DND-41 (cell line): Measurements from ENCODE around the gene CCT8.

ENCODE experiments used
- ATAC-seq: fragments of 200-7000 bp; cut with Tn5 transposase; 3 replicates; pipeline ENCODE4 v1.9.1; 2021; ENCODE audit warnings: low read depth; ENCODE audit not compliant: insufficient read depth
- DNase-seq: peaks from one replicate; pipeline ENCODE4 v3.0.0-alpha.2; 2020
- H2AFZ ChIP-seq: 2 replicates; pipeline ENCODE4 v1.6.0; 2012; ENCODE audit warnings: low read depth, low read length
- H3K27ac ChIP-seq: 2 replicates; pipeline ENCODE4 v1.5.1; 2012; ENCODE audit warnings: low read length, inconsistent platforms
- H3K27me3 ChIP-seq: fragments of 200-600 bp; sonication (generic); 2 replicates; pipeline ENCODE4 v1.6.0; 2012; ENCODE audit warnings: low read length, mild to moderate bottlenecking, inconsistent platforms; ENCODE audit not compliant: insufficient read depth, poor library complexity
- H3K36me3 ChIP-seq: 2 replicates; pipeline ENCODE4 v1.5.1; 2012; ENCODE audit warnings: low read length, inconsistent platforms; ENCODE audit not compliant: insufficient read depth
- H3K4me1 ChIP-seq: 2 replicates; pipeline ENCODE4 v1.5.1; 2012; ENCODE audit warnings: mild to moderate bottlenecking, low read length; ENCODE audit not compliant: insufficient read depth
- H3K4me2 ChIP-seq: 2 replicates; pipeline ENCODE4 v1.6.0; 2012; ENCODE audit warnings: mild to moderate bottlenecking, moderate library complexity, low read length, inconsistent platforms; ENCODE audit not compliant: insufficient read depth
- H3K4me3 ChIP-seq, 2 experiments: fragments of 200-600 bp in 1 of 2; shearing (Covaris generic) in 1 of 2; 2 replicates each; pipeline ENCODE4 v1.5.1; 2012 to 2016; ENCODE audit warnings: inconsistent platforms in 2 of 2, low read length in 2 of 2, mild to moderate bottlenecking in 2 of 2, low read depth in 1 of 2, moderate library complexity in 1 of 2
- H3K79me2 ChIP-seq: 2 replicates; pipeline ENCODE4 v1.6.0; 2012; ENCODE audit warnings: low read length, inconsistent platforms; ENCODE audit not compliant: insufficient read depth
- H3K9ac ChIP-seq: 2 replicates; pipeline ENCODE4 v1.6.0; 2012; ENCODE audit warnings: low read depth, mild to moderate bottlenecking, inconsistent platforms, low read length, moderate library complexity
- H3K9me3 ChIP-seq: 2 replicates; pipeline ENCODE4 v1.5.1; 2012; ENCODE audit warnings: low read length, moderate library complexity, mild to moderate bottlenecking, inconsistent platforms; ENCODE audit not compliant: insufficient read depth, severe bottlenecking
- H4K20me1 ChIP-seq: 2 replicates; pipeline ENCODE4 v1.6.0; 2012; ENCODE audit warnings: low read length; ENCODE audit not compliant: insufficient read depth
- CTCF ChIP-seq: IDR thresholded peaks from 2 replicates; pipeline ENCODE4 v1.5.1; 2012; ENCODE audit warnings: borderline replicate concordance, low read length, moderate library complexity, mild to moderate bottlenecking; ENCODE audit not compliant: poor library complexity, severe bottlenecking; ENCODE audit errors: extremely low read depth
- EZH2 ChIP-seq: IDR thresholded peaks from 3 replicates; pipeline ENCODE4 v1.6.1; 2012; ENCODE audit warnings: borderline replicate concordance, low read depth, mild to moderate bottlenecking, moderate library complexity, low read length, inconsistent platforms; ENCODE audit not compliant: severe bottlenecking

Gene CCT8

GRCh38 chr21:29024474-29025327 lies 48.7 kb downstream of the CCT8 start, which contains the start of gene USP16:
USP16 (plus strand) TSS chr21:29024668; CDS start chr21:29027914, 3,246 bp downstream.
- peaks cover 7% of the 10 kb centered on the region; the same call in 1 of the 2 replicates for H4K20me1 ChIP-seq
- peaks cover 37% of the 10 kb centered on the region for H3K4me1 ChIP-seq
- no peaks in the 10 kb centered on the region for H3K9me3 ChIP-seq
- DNase-seq (peak; percentile 97), ATAC-seq (peak; percentile 96)
- H3K36me3 ChIP-seq, result peaks cover 14% of the 10 kb centered on the region; the same call in 1 of the 2 replicates
- peak within 1 kb of the TSS; percentile 92 for H2AFZ ChIP-seq
- H3K79me2 ChIP-seq, result peaks cover 51% of the 10 kb centered on the region
- peak within 1 kb of the TSS; percentile 99 for H3K27ac ChIP-seq
- TF ChIP-seq EZH2 (no peak), CTCF (no peak)
- no peaks in the 10 kb centered on the region for H3K27me3 ChIP-seq
- peak within 1 kb of the TSS; percentile 86 for H3K4me2 ChIP-seq
- H3K4me3 ChIP-seq, result peak within 1 kb of the TSS; percentile 69 to 82
- H3K9ac ChIP-seq, result peak within 1 kb of the TSS; percentile 78

- peaks cover 4% of the 10 kb centered on the region; the same call in 1 of the 2 replicates for H3K36me3 ChIP-seq
- H4K20me1 ChIP-seq, result peaks cover 7% of the 10 kb centered on the region; the same call in 1 of the 2 replicates
- H3K27ac ChIP-seq, result no peak overlapping the region
- DNase-seq, result no peak
- no peak for TF ChIP-seq EZH2
- TF ChIP-seq CTCF, result no peak
- no peaks in the 10 kb centered on the region for H3K27me3 ChIP-seq
- ATAC-seq, result no peak
- no peak overlapping the region for H3K4me2 ChIP-seq
- no peaks in the 10 kb centered on the region for H3K9me3 ChIP-seq
- H3K4me1 ChIP-seq, result peaks cover 51% of the 10 kb centered on the region
- H3K79me2 ChIP-seq, result peaks cover 53% of the 10 kb centered on the region
- no peak overlapping the region for H3K9ac ChIP-seq
- H3K4me3 ChIP-seq, result no peak overlapping the region
- H2AFZ ChIP-seq, result no peak overlapping the region
Observed at GRCh38 chr21:29022166-29022565, 51.3 kb downstream of the CCT8 start.

- TF ChIP-seq CTCF (no peak), EZH2 (no peak)
- Histone ChIP-seq H3K36me3 (peaks cover 4% of the 10 kb centered on the region; the same call in 1 of the 2 replicates), H3K9ac (peak overlapping the region; percentile 88), H3K4me2 (peak overlapping the region; percentile 66), H3K9me3 (no peaks in the 10 kb centered on the region), H3K4me3 (peak overlapping the region; percentile 49 to 67; a peak in 3 of 4 replicates), H3K27ac (peak overlapping the region; percentile 84), H3K79me2 (peaks cover 36% of the 10 kb centered on the region), H3K27me3 (no peaks in the 10 kb centered on the region), H3K4me1 (peaks cover 25% of the 10 kb centered on the region), H4K20me1 (no peaks in the 10 kb centered on the region), H2AFZ (peak overlapping the region; percentile 81)
- ATAC-seq, result peak; percentile 53
- DNase-seq, result no peak
Observed at GRCh38 chr21:29018540-29018939, 54.9 kb downstream of the CCT8 start.
